Measurements from ENCODE around the gene NPIPB9. TPM values are rescaled to one million over a fixed set of nuclear protein-coding genes. Genes with fewer than 3 reads are reported as not detected.
"Not testable (repeated sequence)": the region's sequence is repeated elsewhere in the genome, so short reads cannot be mapped to it uniquely, and the experiment has no call there.

The NPIPB9 gene
- total RNA-seq, 1 donor from 2014 or later, result not detected

GRCh38 chr16:28749997-28750465, 1.6 kb upstream of the NPIPB9 start:
- H3K27me3 ChIP-seq; intact Hi-C loops (cut with DNase I); H3K9me3 ChIP-seq; H3K4me1 ChIP-seq; H3K36me3 ChIP-seq: not testable (repeated sequence)
- peak in 1 of 3 experiments; percentile 45 for TF ChIP-seq CTCF (IDR thresholded peaks at IDR 0.05)
- DNase-seq (ENCODE audit: low spot score in 2 of 2), result peak; percentile 10 to 64
- Histone ChIP-seq H3K4me3 (peak overlapping the region in 1 of 2 donors; percentile 47), H3K27ac (peak overlapping the region in 1 of 2 donors; percentile 5)

GRCh38 chr16:28750469-28751067, 1.0 kb upstream of the NPIPB9 start:
- H3K4me3 ChIP-seq; H3K36me3 ChIP-seq; intact Hi-C loops (cut with DNase I); H3K27me3 ChIP-seq; H3K27ac ChIP-seq; H3K9me3 ChIP-seq; DNase-seq (ENCODE audit: low spot score in 2 of 2); H3K4me1 ChIP-seq: not testable (repeated sequence)

- H3K9me3 ChIP-seq; intact Hi-C loops (cut with DNase I); H3K27ac ChIP-seq; H3K36me3 ChIP-seq; DNase-seq (ENCODE audit: low spot score in 2 of 2); H3K4me3 ChIP-seq; H3K27me3 ChIP-seq; H3K4me1 ChIP-seq: not testable (repeated sequence)
These were observed 30.1 kb downstream of the NPIPB9 start for GRCh38 chr16:28781697-28782096.

GRCh38 chr16:28782357-28782756, 30.8 kb downstream of the NPIPB9 start:
- H3K27me3 ChIP-seq; H3K36me3 ChIP-seq; DNase-seq (ENCODE audit: low spot score in 2 of 2); H3K27ac ChIP-seq; H3K9me3 ChIP-seq; intact Hi-C loops (cut with DNase I); H3K4me1 ChIP-seq; H3K4me3 ChIP-seq: not testable (repeated sequence)

- intact Hi-C loops (cut with DNase I); H3K27ac ChIP-seq; H3K27me3 ChIP-seq; H3K9me3 ChIP-seq; H3K4me1 ChIP-seq; H3K36me3 ChIP-seq: not testable (repeated sequence)
- TF ChIP-seq CTCF (IDR thresholded peaks at IDR 0.05), result peak in 2 of 3 experiments; percentile 31 to 44
- peak overlapping the region in 1 of 2 donors; percentile 35 for H3K4me3 ChIP-seq
- peak in 1 of 2 donors; percentile 65 for DNase-seq (ENCODE audit: low spot score in 2 of 2)
These were observed 50.8 kb downstream of the NPIPB9 start for GRCh38 chr16:28802235-28803019.

- H3K27me3 ChIP-seq; H3K36me3 ChIP-seq; H3K4me3 ChIP-seq; H3K9me3 ChIP-seq; H3K4me1 ChIP-seq; DNase-seq (ENCODE audit: low spot score in 2 of 2); intact Hi-C loops (cut with DNase I); H3K27ac ChIP-seq: not testable (repeated sequence)
These were observed 56.0 kb downstream of the NPIPB9 start for GRCh38 chr16:28807445-28808120.

- H3K36me3 ChIP-seq, result no peaks in the 10 kb centered on the region
- no peak overlapping the region for H3K4me3 ChIP-seq
- intact Hi-C loops (cut with DNase I), result no loop called here
- no peaks in the 10 kb centered on the region for H3K9me3 ChIP-seq
- DNase-seq (ENCODE audit: low spot score in 2 of 2), result no peak
- no peak for TF ChIP-seq CTCF (IDR thresholded peaks at IDR 0.05)
- no peak overlapping the region for H3K27ac ChIP-seq
- no peaks in the 10 kb centered on the region for H3K27me3 ChIP-seq
- peaks cover 0 to 9% of the 10 kb centered on the region in 2 donors for H3K4me1 ChIP-seq
These were observed 68.4 kb downstream of the NPIPB9 start for GRCh38 chr16:28820016-28820415.

- H3K27ac ChIP-seq; H3K36me3 ChIP-seq; H3K9me3 ChIP-seq; H3K27me3 ChIP-seq; intact Hi-C loops (cut with DNase I); DNase-seq (ENCODE audit: low spot score in 2 of 2); H3K4me3 ChIP-seq: not testable (repeated sequence)
- peaks cover 0 to 15% of the 10 kb centered on the region in 2 donors for H3K4me1 ChIP-seq
These were observed 69.0 kb downstream of the NPIPB9 start for GRCh38 chr16:28820546-28820945.
